Measurements from ENCODE around the gene ZNG1F.
"Not testable (repeated sequence)": the region's sequence is repeated elsewhere in the genome, so short reads cannot be mapped to it uniquely, and the experiment has no call there.

Gene ZNG1F

DNA sequence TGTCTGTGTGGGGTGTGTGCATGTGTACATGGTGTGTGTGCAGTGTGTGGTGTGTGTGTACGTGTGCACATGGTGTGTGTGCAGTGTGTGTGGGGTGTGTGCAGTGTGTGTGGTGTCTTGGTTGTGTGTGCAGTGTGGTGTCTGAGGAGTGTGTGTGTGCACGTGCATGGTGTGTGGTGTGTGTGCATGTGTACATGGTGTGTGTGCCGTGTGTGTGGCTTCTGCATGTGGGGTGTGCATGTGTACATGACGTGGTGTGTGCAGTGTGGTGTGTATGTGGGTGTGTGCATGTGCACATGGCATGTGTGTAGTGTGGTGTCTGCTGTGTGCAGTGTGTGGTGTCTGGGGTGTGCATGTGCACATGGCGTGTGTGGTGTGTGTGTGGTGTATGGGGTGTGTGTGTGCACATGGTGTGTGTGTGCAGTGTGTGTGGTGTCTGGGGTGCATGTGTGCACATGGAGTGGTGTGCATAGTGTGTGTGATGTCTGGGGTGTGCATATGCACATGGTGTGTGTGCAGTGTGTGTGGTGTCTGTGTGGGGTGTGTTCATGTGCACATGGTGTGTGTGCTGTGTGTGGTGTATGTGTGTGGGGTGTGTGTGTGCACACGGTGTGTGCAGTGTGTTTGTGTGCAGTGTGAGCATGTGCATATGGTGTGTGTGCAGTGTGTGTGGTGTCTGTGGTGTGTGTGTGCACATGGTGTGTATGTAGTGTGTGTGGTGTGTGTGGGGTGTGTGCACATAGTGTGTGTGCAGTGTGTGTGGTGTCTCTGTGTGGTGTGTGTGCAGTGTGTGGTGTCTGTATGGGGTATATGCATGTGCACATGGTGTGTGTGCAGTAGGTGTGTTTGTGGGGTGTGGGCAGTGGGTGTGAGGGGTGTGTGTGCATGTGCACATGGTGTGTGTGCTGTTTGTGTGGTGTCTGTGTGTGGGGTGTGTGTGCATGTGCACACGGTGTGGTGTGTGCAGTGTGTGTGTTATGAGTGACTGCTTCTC is 40.6 kb upstream of the ZNG1F start:
- no peaks in the 10 kb centered on the region for H4K20me1 ChIP-seq (ENCODE audit: control insufficient read depth, insufficient read depth, low read depth, low read length)
- no peaks in the 10 kb centered on the region for H3F3A ChIP-seq (ENCODE audit: control insufficient read depth, insufficient read depth)
- no peak overlapping the region for H3K4me2 ChIP-seq (ENCODE audit: low read length)
- no peak overlapping the region for H3K4me3 ChIP-seq (ENCODE audit: low read length)
- TF ChIP-seq, protein P1, sequence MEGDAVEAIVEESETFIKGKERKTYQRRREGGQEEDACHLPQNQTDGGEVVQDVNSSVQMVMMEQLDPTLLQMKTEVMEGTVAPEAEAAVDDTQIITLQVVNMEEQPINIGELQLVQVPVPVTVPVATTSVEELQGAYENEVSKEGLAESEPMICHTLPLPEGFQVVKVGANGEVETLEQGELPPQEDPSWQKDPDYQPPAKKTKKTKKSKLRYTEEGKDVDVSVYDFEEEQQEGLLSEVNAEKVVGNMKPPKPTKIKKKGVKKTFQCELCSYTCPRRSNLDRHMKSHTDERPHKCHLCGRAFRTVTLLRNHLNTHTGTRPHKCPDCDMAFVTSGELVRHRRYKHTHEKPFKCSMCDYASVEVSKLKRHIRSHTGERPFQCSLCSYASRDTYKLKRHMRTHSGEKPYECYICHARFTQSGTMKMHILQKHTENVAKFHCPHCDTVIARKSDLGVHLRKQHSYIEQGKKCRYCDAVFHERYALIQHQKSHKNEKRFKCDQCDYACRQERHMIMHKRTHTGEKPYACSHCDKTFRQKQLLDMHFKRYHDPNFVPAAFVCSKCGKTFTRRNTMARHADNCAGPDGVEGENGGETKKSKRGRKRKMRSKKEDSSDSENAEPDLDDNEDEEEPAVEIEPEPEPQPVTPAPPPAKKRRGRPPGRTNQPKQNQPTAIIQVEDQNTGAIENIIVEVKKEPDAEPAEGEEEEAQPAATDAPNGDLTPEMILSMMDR (IDR thresholded peaks at IDR 0.05; ENCODE audit: low read depth, low read length, poor library complexity, severe bottlenecking) = no peak
- no peak for TF ChIP-seq EZH2phosphoT487 (IDR thresholded peaks at IDR 0.05; ENCODE audit: borderline replicate concordance, low read length)
- H3K27me3 ChIP-seq (ENCODE audit: control insufficient read depth, low read length) = no peaks in the 10 kb centered on the region
- H3K4me1 ChIP-seq (ENCODE audit: control insufficient read depth, low read length) = peaks cover 2% of the 10 kb centered on the region; the same call in 1 of the 2 replicates
- H3K36me3 ChIP-seq (ENCODE audit: control insufficient read depth, low read length) = peaks cover 10% of the 10 kb centered on the region; the same call in 1 of the 2 replicates
- peaks cover 11% of the 10 kb centered on the region; the same call in 1 of the 2 replicates for H3K9me3 ChIP-seq (ENCODE audit: control insufficient read depth, insufficient read depth, low read length)
- no peaks in the 10 kb centered on the region for H3K9me2 ChIP-seq (replicated peaks; ENCODE audit: control insufficient read depth, low read length)
- H3K27ac ChIP-seq (ENCODE audit: low read depth, low read length) = no peak overlapping the region
- 0 out of 2 replicates have a peak, but pooled peaks cover 2% of the 10 kb centered on the region for H3K79me2 ChIP-seq (ENCODE audit: control insufficient read depth, low read length)

DNA sequence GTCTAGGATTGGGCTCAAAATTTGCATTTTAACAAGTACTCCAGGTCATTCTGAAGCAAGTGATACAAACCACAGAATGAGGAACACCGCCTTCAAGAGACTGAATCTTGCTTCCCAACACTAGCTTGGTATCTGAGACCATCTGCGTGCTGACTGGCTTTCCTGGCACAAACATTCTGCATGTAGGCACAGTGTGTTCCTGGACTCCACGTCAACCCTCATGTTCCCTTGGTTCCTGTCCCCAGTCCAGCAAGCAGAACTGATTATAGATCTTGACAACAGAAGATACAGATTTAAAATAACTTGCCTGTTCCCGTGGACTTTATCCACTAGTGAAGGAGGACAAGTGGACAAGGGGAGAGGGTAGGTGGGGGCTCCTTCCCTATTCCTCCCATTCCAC is 30.7 kb upstream of the ZNG1F start:
- H3K27me3 ChIP-seq (ENCODE audit: control insufficient read depth, low read length); H3K4me1 ChIP-seq (ENCODE audit: control insufficient read depth, low read length); H3K4me3 ChIP-seq (ENCODE audit: low read length); H3K9me2 ChIP-seq (replicated peaks; ENCODE audit: control insufficient read depth, low read length); H3K79me2 ChIP-seq (ENCODE audit: control insufficient read depth, low read length); H3F3A ChIP-seq (ENCODE audit: control insufficient read depth, insufficient read depth); H3K4me2 ChIP-seq (ENCODE audit: low read length); H3K36me3 ChIP-seq (ENCODE audit: control insufficient read depth, low read length); H3K27ac ChIP-seq (ENCODE audit: low read depth, low read length); H3K9me3 ChIP-seq (ENCODE audit: control insufficient read depth, insufficient read depth, low read length); H4K20me1 ChIP-seq (ENCODE audit: control insufficient read depth, insufficient read depth, low read depth, low read length): not testable (repeated sequence)

DNA sequence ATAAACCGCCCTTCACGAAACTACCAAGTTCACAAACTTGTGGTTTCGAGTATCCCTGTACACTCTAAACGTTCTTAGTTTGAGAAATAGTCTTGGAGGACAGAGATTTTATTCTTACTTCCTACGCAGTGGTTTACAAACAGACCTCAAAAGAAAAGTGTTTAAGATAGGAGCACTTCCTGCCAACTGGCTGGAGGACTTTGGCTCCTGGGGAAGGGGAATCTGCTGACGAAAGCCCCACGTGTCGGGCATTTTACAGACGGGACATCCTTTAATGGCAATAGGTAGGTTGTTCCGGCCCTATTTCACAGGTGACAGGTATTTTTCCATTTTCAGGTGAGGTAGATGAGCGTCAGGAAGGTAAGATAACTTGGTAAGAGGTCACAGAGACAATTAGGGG is 678 bp downstream of the ZNG1F start:
- not testable (repeated sequence) for H3K27me3 ChIP-seq (ENCODE audit: control insufficient read depth, low read length); H3K36me3 ChIP-seq (ENCODE audit: control insufficient read depth, low read length); H3K4me1 ChIP-seq (ENCODE audit: control insufficient read depth, low read length); H3K27ac ChIP-seq (ENCODE audit: low read depth, low read length); H3K4me3 ChIP-seq (ENCODE audit: low read length); H3K9me3 ChIP-seq (ENCODE audit: control insufficient read depth, insufficient read depth, low read length); H3K9me2 ChIP-seq (replicated peaks; ENCODE audit: control insufficient read depth, low read length); H3F3A ChIP-seq (ENCODE audit: control insufficient read depth, insufficient read depth); H3K4me2 ChIP-seq (ENCODE audit: low read length); H4K20me1 ChIP-seq (ENCODE audit: control insufficient read depth, insufficient read depth, low read depth, low read length); H3K79me2 ChIP-seq (ENCODE audit: control insufficient read depth, low read length)

DNA sequence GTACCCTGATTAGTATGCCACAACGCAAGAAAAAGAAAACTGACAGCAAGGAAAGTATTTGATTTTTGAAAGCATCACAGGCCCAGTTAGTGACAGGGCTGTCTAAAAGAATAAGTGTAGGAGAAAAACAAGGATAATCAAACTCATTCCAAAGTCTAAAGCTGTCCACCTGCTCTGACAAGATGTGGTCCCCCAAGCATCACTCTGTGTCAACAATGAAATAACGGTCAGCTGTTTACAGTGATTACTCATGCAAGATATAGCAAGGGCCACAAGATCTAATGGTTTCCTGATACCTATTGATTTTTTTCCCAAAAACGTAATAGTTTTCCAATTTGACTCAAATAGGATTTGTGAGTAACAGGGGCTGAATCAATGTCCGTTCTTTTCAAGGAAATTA is 14.1 kb downstream of the ZNG1F start:
- not testable (repeated sequence) for H3K4me3 ChIP-seq (ENCODE audit: low read length); H3K79me2 ChIP-seq (ENCODE audit: control insufficient read depth, low read length); H3K4me1 ChIP-seq (ENCODE audit: control insufficient read depth, low read length); H3K9me3 ChIP-seq (ENCODE audit: control insufficient read depth, insufficient read depth, low read length); H3F3A ChIP-seq (ENCODE audit: control insufficient read depth, insufficient read depth); H3K36me3 ChIP-seq (ENCODE audit: control insufficient read depth, low read length); H3K4me2 ChIP-seq (ENCODE audit: low read length); H3K27ac ChIP-seq (ENCODE audit: low read depth, low read length); H3K27me3 ChIP-seq (ENCODE audit: control insufficient read depth, low read length); H3K9me2 ChIP-seq (replicated peaks; ENCODE audit: control insufficient read depth, low read length); H4K20me1 ChIP-seq (ENCODE audit: control insufficient read depth, insufficient read depth, low read depth, low read length)

- not testable (repeated sequence) for H4K20me1 ChIP-seq (ENCODE audit: control insufficient read depth, insufficient read depth, low read depth, low read length); H3K9me2 ChIP-seq (replicated peaks; ENCODE audit: control insufficient read depth, low read length); H3K4me2 ChIP-seq (ENCODE audit: low read length); H3K36me3 ChIP-seq (ENCODE audit: control insufficient read depth, low read length); H3F3A ChIP-seq (ENCODE audit: control insufficient read depth, insufficient read depth); H3K27me3 ChIP-seq (ENCODE audit: control insufficient read depth, low read length); H3K4me3 ChIP-seq (ENCODE audit: low read length); H3K4me1 ChIP-seq (ENCODE audit: control insufficient read depth, low read length); H3K79me2 ChIP-seq (ENCODE audit: control insufficient read depth, low read length); H3K9me3 ChIP-seq (ENCODE audit: control insufficient read depth, insufficient read depth, low read length); H3K27ac ChIP-seq (ENCODE audit: low read depth, low read length)
These were observed 39.0 kb downstream of the ZNG1F start for GRCh38 chr9:41150116-41150515.

- H3K4me3 ChIP-seq (ENCODE audit: low read length) = not testable (repeated sequence)
These were observed 47.2 kb downstream of the ZNG1F start for GRCh38 chr9:41141878-41142277.

GRCh38 chr9:41128581-41128980 is 60.5 kb downstream of the ZNG1F start, which contains the start of gene FOXD4L6:
FOXD4L6 (minus strand) TSS chr9:41128681; CDS start chr9:41128383, 298 bp downstream.
- H4K20me1 ChIP-seq (ENCODE audit: control insufficient read depth, insufficient read depth, low read depth, low read length); H3K9me3 ChIP-seq (ENCODE audit: control insufficient read depth, insufficient read depth, low read length); H3K79me2 ChIP-seq (ENCODE audit: control insufficient read depth, low read length); H3K4me1 ChIP-seq (ENCODE audit: control insufficient read depth, low read length); H3K27ac ChIP-seq (ENCODE audit: low read depth, low read length); H3K9me2 ChIP-seq (replicated peaks; ENCODE audit: control insufficient read depth, low read length); H3K4me3 ChIP-seq (ENCODE audit: low read length); H3K27me3 ChIP-seq (ENCODE audit: control insufficient read depth, low read length); H3K4me2 ChIP-seq (ENCODE audit: low read length); H3K36me3 ChIP-seq (ENCODE audit: control insufficient read depth, low read length); H3F3A ChIP-seq (ENCODE audit: control insufficient read depth, insufficient read depth): not testable (repeated sequence)

More at GRCh38 chr9:41141878-41142277, 47.2 kb downstream of the ZNG1F start:
- H3F3A ChIP-seq (ENCODE audit: control insufficient read depth, insufficient read depth); H3K36me3 ChIP-seq (ENCODE audit: control insufficient read depth, low read length); H3K9me2 ChIP-seq (replicated peaks; ENCODE audit: control insufficient read depth, low read length); H3K9me3 ChIP-seq (ENCODE audit: control insufficient read depth, insufficient read depth, low read length); H3K4me1 ChIP-seq (ENCODE audit: control insufficient read depth, low read length); H3K4me2 ChIP-seq (ENCODE audit: low read length); H4K20me1 ChIP-seq (ENCODE audit: control insufficient read depth, insufficient read depth, low read depth, low read length); H3K79me2 ChIP-seq (ENCODE audit: control insufficient read depth, low read length); H3K27me3 ChIP-seq (ENCODE audit: control insufficient read depth, low read length); H3K27ac ChIP-seq (ENCODE audit: low read depth, low read length): not testable (repeated sequence)

Data from DOHH2 (cell line).